ENCODE measurements around the gene PID1. TPM values are rescaled to one million over a fixed set of nuclear protein-coding genes. Genes with fewer than 3 reads are reported as not detected.

Gene PID1
- total RNA-seq, 1 donor from 2014 or later: 0.91 TPM

DNA sequence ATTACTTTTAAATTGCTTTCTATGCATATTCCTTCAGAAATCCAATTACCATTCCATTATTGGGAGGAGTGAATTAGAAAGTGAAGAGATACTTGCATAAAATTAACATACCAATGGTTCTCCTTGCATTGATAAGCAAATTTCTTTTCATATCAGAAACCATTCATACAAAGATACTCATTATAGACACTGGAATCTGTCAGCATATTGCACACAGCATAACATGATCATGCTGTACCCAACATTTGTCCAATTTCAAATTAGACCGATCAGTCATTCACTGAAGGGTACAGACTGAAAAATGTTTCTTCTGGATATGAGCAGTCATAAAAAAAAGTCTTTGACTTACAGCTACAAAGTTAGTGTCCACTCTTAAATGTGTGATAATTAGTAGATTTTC, 175.6 kb downstream of the PID1 start:
- H3K27me3 Mint-ChIP-seq (ENCODE audit: low read depth): no peaks in the 10 kb centered on the region
- H3K27ac Mint-ChIP-seq (ENCODE audit: unreplicated experiment): no peak overlapping the region
- TF ChIP-seq CTCF (conservative IDR thresholded peaks at IDR 0.05): no peak
- H3K4me3 Mint-ChIP-seq: no peak overlapping the region
- no peak for DNase-seq (ENCODE audit: low read depth, low spot score)
- no peaks in the 10 kb centered on the region for H3K36me3 Mint-ChIP-seq (ENCODE audit: low read depth)
- peaks cover 4% of the 10 kb centered on the region for H3K9me3 Mint-ChIP-seq
- H3K4me1 Mint-ChIP-seq: peaks cover 2% of the 10 kb centered on the region

GRCh38 chr2:229090225-229090624, 180.9 kb downstream of the PID1 start:
- no peak for TF ChIP-seq CTCF (conservative IDR thresholded peaks at IDR 0.05)
- Mint-ChIP-seq H3K9me3 (peaks cover 4% of the 10 kb centered on the region), H3K27ac (ENCODE audit: unreplicated experiment) (peak overlapping the region; percentile 13), H3K36me3 (ENCODE audit: low read depth) (no peaks in the 10 kb centered on the region), H3K4me3 (no peak overlapping the region), H3K4me1 (peaks cover 35% of the 10 kb centered on the region), H3K27me3 (ENCODE audit: low read depth) (no peaks in the 10 kb centered on the region)
- DNase-seq (ENCODE audit: low read depth, low spot score): no peak

- H3K4me1 Mint-ChIP-seq: peaks cover 36% of the 10 kb centered on the region
- H3K36me3 Mint-ChIP-seq (ENCODE audit: low read depth): no peaks in the 10 kb centered on the region
- TF ChIP-seq CTCF (conservative IDR thresholded peaks at IDR 0.05): no peak
- no peak overlapping the region for H3K4me3 Mint-ChIP-seq
- no peaks in the 10 kb centered on the region for H3K27me3 Mint-ChIP-seq (ENCODE audit: low read depth)
- peaks cover 4% of the 10 kb centered on the region for H3K9me3 Mint-ChIP-seq
- peak overlapping the region; percentile 13 for H3K27ac Mint-ChIP-seq (ENCODE audit: unreplicated experiment)
- DNase-seq (ENCODE audit: low read depth, low spot score): no peak
Observed at GRCh38 chr2:229089776-229090175, 181.3 kb downstream of the PID1 start.

GRCh38 chr2:229088966-229089700, 182.0 kb downstream of the PID1 start:
- DNase-seq (ENCODE audit: low read depth, low spot score): no peak
- H3K27ac Mint-ChIP-seq (ENCODE audit: unreplicated experiment): peak overlapping the region; percentile 43
- TF ChIP-seq CTCF (conservative IDR thresholded peaks at IDR 0.05): no peak
- no peaks in the 10 kb centered on the region for H3K36me3 Mint-ChIP-seq (ENCODE audit: low read depth)
- H3K4me3 Mint-ChIP-seq: no peak overlapping the region
- H3K4me1 Mint-ChIP-seq: peaks cover 42% of the 10 kb centered on the region
- H3K9me3 Mint-ChIP-seq: peaks cover 7% of the 10 kb centered on the region
- H3K27me3 Mint-ChIP-seq (ENCODE audit: low read depth): no peaks in the 10 kb centered on the region

GRCh38 chr2:229088517-229088913, 182.6 kb downstream of the PID1 start:
- no peak for TF ChIP-seq CTCF (conservative IDR thresholded peaks at IDR 0.05)
- peaks cover 5% of the 10 kb centered on the region for H3K9me3 Mint-ChIP-seq

More at GRCh38 chr2:229088517-229088913, 182.6 kb downstream of the PID1 start:
- Mint-ChIP-seq H3K4me1 (peaks cover 42% of the 10 kb centered on the region), H3K27ac (ENCODE audit: unreplicated experiment) (peak overlapping the region; percentile 43), H3K36me3 (ENCODE audit: low read depth) (no peaks in the 10 kb centered on the region), H3K27me3 (ENCODE audit: low read depth) (no peaks in the 10 kb centered on the region), H3K4me3 (no peak overlapping the region)
- no peak for DNase-seq (ENCODE audit: low read depth, low spot score)
